ENCODE data around the gene EPHB3.
A peak's percentile ranks its signal among the peaks of the same experiment; 100 is the strongest.
"Not testable (repeated sequence)": the region's sequence is repeated elsewhere in the genome, so short reads cannot be mapped to it uniquely, and the experiment has no call there.

The EPHB3 gene

DNA sequence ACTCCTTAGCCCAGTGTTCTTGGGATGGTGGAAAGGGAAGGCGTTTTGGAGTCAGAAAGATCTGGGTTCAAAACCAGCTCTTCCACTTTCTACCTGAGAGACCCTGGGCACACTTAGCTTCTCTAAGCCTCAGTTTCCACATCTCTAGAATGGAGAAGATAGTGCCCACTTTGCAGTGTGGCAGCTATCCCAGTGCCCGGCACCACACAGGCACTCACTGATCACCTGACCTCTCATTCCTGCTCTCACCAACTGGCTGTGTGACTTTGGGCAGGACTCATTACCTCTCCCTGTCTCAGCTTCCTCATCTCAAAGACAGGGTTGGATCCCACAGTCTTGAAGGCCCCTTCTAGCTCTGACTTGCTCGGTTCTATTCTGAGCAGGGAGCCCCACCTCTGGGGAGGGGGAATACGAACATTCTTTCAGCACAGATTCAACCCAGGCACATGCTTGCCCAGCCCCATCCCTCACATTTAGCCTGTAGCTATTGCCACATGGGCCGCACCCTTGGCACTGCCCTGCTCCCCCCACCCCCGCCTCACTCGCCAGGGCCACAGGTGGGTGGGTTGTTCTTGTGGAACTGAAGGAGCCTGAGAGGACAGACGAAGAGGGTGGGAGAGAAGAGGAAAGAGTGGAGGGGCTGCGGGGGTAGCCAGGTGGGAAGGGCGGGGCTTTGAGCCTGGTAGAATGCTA, 39.2 kb downstream of the EPHB3 start:
- DNase-seq (ENCODE audit: low spot score): no peak

- DNase-seq (ENCODE audit: low spot score): peak; percentile 68
Measured at GRCh38 chr3:184601576-184602371, 40.2 kb downstream of the EPHB3 start.

DNA sequence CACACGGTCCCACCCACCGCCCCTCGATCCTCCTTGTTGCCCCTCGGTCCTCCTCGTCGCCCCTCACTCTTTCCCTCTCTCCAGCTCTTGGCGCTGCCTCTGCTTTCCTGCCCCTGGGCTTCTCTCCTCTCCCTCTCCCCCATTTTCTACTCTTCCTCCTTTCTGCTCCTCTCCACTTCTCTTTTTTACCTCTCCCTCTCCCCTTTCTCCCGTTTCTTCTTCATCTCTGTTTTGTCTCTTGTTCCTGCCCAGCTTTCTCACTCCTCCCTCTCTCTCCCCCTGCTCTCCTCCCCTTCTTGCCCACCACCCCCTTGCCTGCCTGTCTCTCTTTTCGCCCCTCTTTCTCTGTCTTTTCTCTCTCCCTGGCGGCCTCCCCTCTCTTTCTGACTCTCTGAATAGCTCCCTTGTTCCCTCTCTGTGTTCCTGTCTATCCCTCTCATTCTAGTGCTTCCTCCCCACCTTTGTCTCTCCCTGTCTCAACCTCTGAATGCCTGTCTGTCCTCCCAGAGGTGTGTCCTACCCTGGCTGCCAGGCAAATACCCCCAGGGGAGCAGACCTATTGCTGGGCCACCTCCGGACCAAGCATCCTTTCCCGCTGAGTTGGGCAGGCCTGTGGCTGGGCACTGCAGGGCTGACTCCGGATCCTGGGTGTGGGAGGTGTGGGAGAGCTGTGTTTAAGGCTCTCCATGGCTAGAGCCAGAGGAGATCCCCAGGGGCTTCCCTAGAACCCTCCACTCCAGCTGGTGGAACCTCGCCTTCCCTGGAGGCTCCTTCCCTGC, 41.0 kb downstream of the EPHB3 start:
- no peak for DNase-seq (ENCODE audit: low spot score)

GRCh38 chr3:184603151-184604030, 41.8 kb downstream of the EPHB3 start:
- no peak for DNase-seq (ENCODE audit: low spot score)

GRCh38 chr3:184604039-184604601, 42.5 kb downstream of the EPHB3 start:
- DNase-seq (ENCODE audit: low spot score): no peak

DNA sequence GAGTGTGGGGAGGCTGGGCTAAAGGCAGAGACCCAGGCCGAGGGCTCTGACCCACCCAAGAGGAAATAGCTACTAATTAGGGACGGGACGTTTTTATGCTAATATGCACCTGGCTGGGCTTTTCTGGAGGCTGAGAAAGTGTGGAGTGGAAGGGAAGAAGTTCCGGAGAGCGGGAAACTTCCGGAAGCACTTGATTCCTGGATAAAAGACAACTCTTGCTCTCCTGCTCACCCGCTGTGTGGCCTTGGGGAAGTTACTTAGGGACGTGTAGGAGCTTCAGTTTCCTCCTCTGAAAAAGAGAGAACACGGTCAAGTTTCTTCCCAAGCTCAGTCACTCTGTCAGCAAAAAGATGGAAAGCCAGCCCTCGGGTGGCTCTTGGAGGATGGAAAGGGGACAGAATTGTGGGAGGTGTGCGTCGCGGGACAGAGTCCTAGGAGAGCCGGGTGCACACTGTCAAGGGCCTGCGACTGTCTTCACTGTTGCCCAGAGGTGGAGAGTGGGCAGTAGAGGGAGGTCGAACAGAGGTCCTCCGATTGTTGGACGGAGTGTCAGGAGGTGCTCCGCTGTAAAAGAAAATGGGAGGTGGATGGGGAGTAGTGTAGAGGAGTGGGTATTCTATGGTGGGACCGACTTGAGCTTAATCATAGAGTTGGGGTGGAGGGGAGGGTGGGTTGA, 43.2 kb downstream of the EPHB3 start:
- no peak for DNase-seq (ENCODE audit: low spot score)

DNA sequence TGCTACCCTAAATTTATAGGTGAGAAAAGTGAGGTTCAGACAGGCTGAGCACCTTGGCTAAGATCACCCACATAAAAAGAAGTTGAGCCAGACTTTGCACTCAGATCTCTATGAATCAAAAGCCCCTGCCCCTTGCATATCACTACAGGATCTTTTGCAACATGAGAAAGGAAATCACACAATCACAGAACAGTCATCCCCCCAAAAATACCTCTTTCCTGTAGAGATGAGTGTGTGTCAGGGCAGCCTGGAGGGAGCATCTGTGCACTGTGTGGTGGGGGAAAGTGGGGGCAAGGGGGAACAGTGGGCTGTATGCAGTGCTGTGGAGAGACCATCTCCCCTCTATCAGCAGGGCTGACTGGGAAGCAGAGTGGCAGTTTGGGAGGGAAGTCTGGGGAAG, 46.6 kb downstream of the EPHB3 start:
- no peak for DNase-seq (ENCODE audit: low spot score)

GRCh38 chr3:184609476-184610244, 48.1 kb downstream of the EPHB3 start:
- DNase-seq (ENCODE audit: low spot score): no peak

DNA sequence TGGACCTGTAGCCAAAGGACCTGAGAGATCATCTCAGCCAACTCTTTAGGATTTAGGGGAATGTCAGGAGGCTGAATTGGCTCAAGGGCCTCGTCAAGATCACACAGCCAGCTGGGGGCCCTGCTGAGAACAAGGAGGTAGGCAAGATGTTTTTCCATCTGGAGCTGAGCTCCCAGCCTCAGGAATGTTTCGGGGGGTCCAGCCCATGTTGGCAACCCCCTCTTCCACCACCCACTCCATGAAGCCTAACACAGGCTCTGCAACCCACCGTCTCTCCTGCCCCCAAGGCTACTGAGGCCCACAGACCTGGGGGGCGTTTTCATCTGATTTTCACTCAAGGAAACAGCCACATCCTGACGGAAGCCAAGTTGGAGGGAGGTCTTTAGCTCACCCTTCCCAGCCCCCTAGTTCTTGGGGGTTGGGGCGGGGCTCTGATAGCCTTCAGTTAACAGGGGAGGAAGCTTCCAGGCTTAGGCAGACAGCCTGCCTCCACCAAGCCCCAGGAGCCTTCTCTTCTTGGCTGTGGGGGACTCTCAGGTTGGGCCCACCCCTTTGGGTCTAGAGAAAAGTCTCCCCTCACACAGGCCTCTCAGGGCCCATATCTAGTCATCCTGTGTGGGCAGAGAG, 48.8 kb downstream of the EPHB3 start:
- DNase-seq (ENCODE audit: low spot score): no peak

GRCh38 chr3:184611607-184612281, 50.2 kb downstream of the EPHB3 start:
- DNase-seq (ENCODE audit: low spot score): no peak

DNA sequence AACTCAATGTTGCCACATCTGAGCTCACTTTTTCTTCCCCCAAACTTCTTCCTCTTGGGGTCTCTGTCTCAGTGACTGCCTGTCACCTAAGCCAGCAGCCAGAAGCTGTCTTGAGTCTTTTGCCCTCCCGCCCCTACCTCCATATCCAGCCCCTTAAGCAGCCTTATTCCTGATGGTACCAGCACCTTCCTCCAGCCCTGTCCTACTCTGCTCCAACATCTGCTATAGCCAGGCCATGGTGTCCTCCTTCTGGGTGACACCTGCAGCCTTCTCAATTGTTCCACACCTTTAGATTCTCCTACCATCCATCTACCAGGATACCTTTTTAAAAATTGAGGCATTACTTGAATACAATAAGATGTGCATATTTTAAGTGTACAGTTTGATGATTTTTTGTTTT, 53.8 kb downstream of the EPHB3 start:
- DNase-seq (ENCODE audit: low spot score): no peak

DNA sequence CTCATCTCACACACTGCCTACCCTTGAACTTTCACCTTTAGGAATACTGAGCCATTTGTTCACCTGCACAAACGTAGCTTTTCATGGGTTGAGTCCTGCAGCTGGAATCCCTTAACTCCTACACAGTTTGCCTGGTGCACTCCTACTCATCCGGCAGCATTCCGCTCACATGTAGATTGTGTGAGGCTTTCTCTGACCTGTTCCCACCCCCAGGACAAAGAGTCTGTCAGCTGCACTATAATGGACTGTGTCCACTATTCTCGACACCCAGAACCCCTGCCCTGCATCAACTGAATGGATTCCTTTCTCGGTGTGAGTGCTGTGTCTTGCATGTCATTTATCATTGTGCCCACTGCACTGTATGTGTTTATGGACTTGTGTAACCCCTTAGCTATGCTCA, 54.9 kb downstream of the EPHB3 start:
- DNase-seq (ENCODE audit: low spot score): no peak

DNA sequence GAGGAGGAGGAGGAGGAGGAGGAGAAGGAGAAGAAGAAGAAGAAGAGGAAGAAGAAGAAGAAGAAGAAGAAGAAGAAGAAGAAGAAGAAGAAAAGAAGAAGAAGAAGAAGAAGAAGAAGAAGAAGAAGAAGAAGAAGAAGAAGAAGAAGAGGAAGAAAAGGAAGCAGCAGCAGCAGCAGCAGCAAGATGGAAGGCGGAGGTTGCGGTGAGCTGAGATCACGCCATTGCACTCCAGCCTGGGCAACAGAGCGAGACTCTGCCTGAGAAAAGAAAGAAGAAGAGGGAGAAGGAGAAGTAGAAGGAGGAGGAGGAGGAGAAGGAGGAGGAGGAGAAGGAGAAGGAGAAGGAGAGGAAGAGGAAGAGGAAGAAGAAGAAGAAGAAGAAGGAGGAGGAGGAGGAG, 55.7 kb downstream of the EPHB3 start:
- DNase-seq (ENCODE audit: low spot score): not testable (repeated sequence)

DNA sequence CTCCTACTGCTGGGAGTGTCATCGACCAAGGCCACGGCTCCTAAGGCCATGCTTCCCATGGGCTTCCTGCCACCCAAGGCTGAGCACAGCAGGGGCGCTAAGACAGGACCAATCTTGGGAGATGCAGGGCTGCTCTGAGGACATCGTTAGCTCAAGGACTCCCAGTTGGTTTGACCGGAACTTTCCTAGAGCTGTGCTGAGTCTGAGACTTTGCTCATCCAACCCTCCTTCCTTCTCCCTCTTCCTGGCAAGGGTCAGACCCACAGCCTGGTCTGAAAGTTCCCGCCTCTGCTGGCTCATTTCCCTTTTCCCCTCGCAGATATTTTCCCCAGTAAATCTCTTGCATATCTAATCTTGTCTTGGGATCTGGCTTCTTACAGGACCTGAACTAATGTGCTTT, 57.2 kb downstream of the EPHB3 start:
- DNase-seq (ENCODE audit: low spot score): no peak

GRCh38 chr3:184619369-184619768, 57.8 kb downstream of the EPHB3 start:
- no peak for DNase-seq (ENCODE audit: low spot score)

- DNase-seq (ENCODE audit: low spot score): no peak
Measured at GRCh38 chr3:184619787-184620430, 58.3 kb downstream of the EPHB3 start.

GRCh38 chr3:184620475-184621119, 59.0 kb downstream of the EPHB3 start:
- no peak for DNase-seq (ENCODE audit: low spot score)

- DNase-seq (ENCODE audit: low spot score): not testable (repeated sequence)
Measured at GRCh38 chr3:184622156-184622555, 60.6 kb downstream of the EPHB3 start.
